OCI-LY1 (cell line): ENCODE measurements around the gene CEP112.

Source experiments
- CTCF ChIP-seq: fragments of 200-600 bp; sonication (generic), shearing (Covaris generic); IDR thresholded peaks from 2 replicates; pipeline ENCODE4 v1.5.1; 2017; ENCODE audit warnings: mild to moderate bottlenecking, antibody characterized with exemption, low read length, moderate library complexity, mixed read lengths
- EZH2 ChIP-seq: fragments of 200-600 bp; sonication (generic), shearing (Covaris generic); IDR thresholded peaks from 2 replicates; pipeline ENCODE4 v1.8.0; 2017; ENCODE audit warnings: borderline replicate concordance, mixed run types, mild to moderate bottlenecking, antibody characterized with exemption, low read length, moderate library complexity, mixed read lengths

- TF ChIP-seq CTCF (no peak), EZH2 (no peak)
Observed at GRCh38 chr17:66054242-66054641, 137.7 kb downstream of the CEP112 start.
